CD4-positive, alpha-beta memory T cell (primary cell): ENCODE measurements around the gene GPR176. TPM values are rescaled to one million over a fixed set of nuclear protein-coding genes. Genes with fewer than 3 reads are reported as not detected.

Source experiments
- CTCF ChIA-PET: fragments of 350-600 bp; sonication (Branson Sonifier 250); formaldehyde crosslinking; loops from one replicate; lab custom pipeline; 2021; ENCODE audit warnings: inconsistent platforms; ENCODE audit not compliant: partially characterized antibody; lab: Charles Lee
- POLR2A ChIA-PET: fragments of 350-600 bp; sonication (Branson Sonifier 250); formaldehyde crosslinking; loops from one replicate; lab custom pipeline; 2021; ENCODE audit not compliant: partially characterized antibody; lab: Charles Lee
- DNase-seq, 5 donors: peaks; one replicate each; pipeline versions ENCODE4 v3.0.0 to v3.0.0-alpha.2; 2020 to 2022; ENCODE audit warnings: mixed read lengths in 1 of 5
- H3K27ac ChIP-seq: one replicate; pipeline ENCODE4 v1.7.0; 2013; ENCODE audit warnings: low read depth, low read length
- H3K27me3 ChIP-seq: 2 replicates; pipeline ENCODE4 v1.7.0; 2013; ENCODE audit warnings: mild to moderate bottlenecking, low read length, moderate library complexity; ENCODE audit not compliant: insufficient read depth
- H3K36me3 ChIP-seq: 2 replicates; pipeline ENCODE4 v1.7.0; 2013; ENCODE audit warnings: mild to moderate bottlenecking, low read length, moderate library complexity; ENCODE audit not compliant: insufficient read depth
- H3K4me1 ChIP-seq: 2 replicates; pipeline ENCODE4 v1.7.0; 2013; ENCODE audit warnings: mild to moderate bottlenecking, low read length, moderate library complexity; ENCODE audit not compliant: insufficient read depth
- H3K4me3 ChIP-seq, 2 donors: one replicate each; pipeline ENCODE4 v1.7.0; 2013; ENCODE audit warnings: low read length in 2 of 2, mild to moderate bottlenecking in 1 of 2
- H3K9me3 ChIP-seq, 2 donors: one replicate each; pipeline ENCODE4 v1.7.0; 2013; ENCODE audit warnings: low read length in 2 of 2, control low read depth in 1 of 2; ENCODE audit not compliant: control insufficient read depth in 1 of 2
- H3K27ac Mint-ChIP-seq, 7 donors: one replicate each; pipeline ENCODE4 v1.8.0; 2020 to 2021; ENCODE audit warnings: mixed read lengths in 7 of 7, mild to moderate bottlenecking in 6 of 7, inconsistent platforms in 3 of 7, moderate library complexity in 3 of 7
- H3K27me3 Mint-ChIP-seq, 2 donors: one replicate each; pipeline ENCODE4 v1.8.0; 2020 to 2021; ENCODE audit warnings: mixed read lengths in 2 of 2
- H3K36me3 Mint-ChIP-seq, 2 donors: one replicate each; pipeline ENCODE4 v1.8.0; 2020 to 2021; ENCODE audit warnings: mixed read lengths in 2 of 2, inconsistent platforms in 1 of 2, mild to moderate bottlenecking in 1 of 2
- H3K4me1 Mint-ChIP-seq, 4 donors: one replicate each; pipeline ENCODE4 v1.8.0; 2020 to 2021; ENCODE audit warnings: mixed read lengths in 4 of 4, mild to moderate bottlenecking in 1 of 4
- H3K4me3 Mint-ChIP-seq, 8 donors: one replicate each; pipeline ENCODE4 v1.8.0; 2020 to 2021; ENCODE audit warnings: mixed read lengths in 8 of 8, mild to moderate bottlenecking in 7 of 8, moderate library complexity in 6 of 8, inconsistent platforms in 3 of 8
- H3K9me3 Mint-ChIP-seq, 8 donors: one replicate each; pipeline ENCODE4 v1.8.0; 2020 to 2021; ENCODE audit warnings: mixed read lengths in 8 of 8, mild to moderate bottlenecking in 5 of 8, inconsistent platforms in 3 of 8, moderate library complexity in 1 of 8
- intact Hi-C: fragments of 100-400 bp; cut with micrococcal nuclease; formaldehyde crosslinking; loops from one replicate; pipeline ENCODE4 v1.15.1; 2023
- polyA plus RNA-seq, 2 donors: library from polyadenylated mRNA; unstranded; fragments of 300-500 nt; fragmentation: Illumina TruSeq; gene quantifications; one replicate each; pipeline ENCODE4 v1.2.3, GENCODE V29; 2021
- total RNA-seq, 2 experiments: library from RNA; stranded (reverse); gene quantifications; one replicate each; pipeline ENCODE4 v1.2.3, GENCODE V29; 2021

GPR176 gene
- not detected for total RNA-seq
- not detected for polyA plus RNA-seq

- ChIA-PET POLR2A (interaction anchor here (1.3 to 2.9 kb wide), 2 partner anchors 14 to 23 kb away, joined by 3 to 16 read pairs; partner anchors contain the start of gene EIF2AK4), CTCF (no interaction called here)
- DNase-seq: peak; percentile 17 to 41 (median 34)
- Mint-ChIP-seq H3K4me3 (peak within 1 kb of the TSS; percentile 84 to 92 (median 88)), H3K36me3 (peaks cover 0 to 3% of the 10 kb centered on the region in 2 donors), H3K27me3 (peaks cover 17 to 21% of the 10 kb centered on the region in 2 donors), H3K9me3 (no peaks in the 10 kb centered on the region), H3K27ac (peak within 1 kb of the TSS in 4 of 7 donors; percentile 38 to 85 (median 69)), H3K4me1 (peaks cover 5 to 22% (median 10%) of the 10 kb centered on the region in 4 donors)
- no peaks in the 10 kb centered on the region for H3K36me3 ChIP-seq
- H3K27me3 ChIP-seq: peaks cover 20% of the 10 kb centered on the region
- intact Hi-C loops: loop anchor here (5.0 kb wide), 1 partner anchor 242 kb away; the partner anchor contains the start of gene BUB1B
- H3K9me3 ChIP-seq: no peaks in the 10 kb centered on the region
- H3K4me1 ChIP-seq: peaks cover 19% of the 10 kb centered on the region
- H3K4me3 ChIP-seq: peak within 1 kb of the TSS; percentile 31 to 57
- H3K27ac ChIP-seq: no peak within 1 kb of the TSS
Measured at GRCh38 chr15:39919748-39920509, at the start of gene GPR176. Gene GPR176 (minus strand): TSS chr15:39920266. CDS start chr15:39920026, 240 bp downstream.

DNA sequence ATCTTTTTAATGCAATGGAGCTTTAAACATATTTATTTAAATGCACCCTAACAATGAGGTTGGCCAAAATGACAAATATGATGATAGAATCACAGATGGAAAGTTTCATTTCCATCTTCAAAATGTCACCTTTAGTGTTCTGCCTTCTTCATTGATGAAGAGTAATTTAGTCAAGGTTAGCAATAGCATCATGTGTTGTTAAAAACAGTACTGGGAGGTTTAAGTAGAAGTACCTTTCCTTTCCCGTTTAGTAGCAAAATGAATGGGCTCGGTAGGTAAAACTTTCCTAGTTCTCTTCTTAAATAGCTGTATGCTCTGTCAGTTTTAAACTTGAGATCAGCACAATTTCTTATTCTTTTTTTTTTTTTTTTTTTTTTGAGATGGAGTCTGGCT is 48.9 kb upstream of the GPR176 start:
- no peaks in the 10 kb centered on the region for H3K9me3 Mint-ChIP-seq
- no peaks in the 10 kb centered on the region for H3K9me3 ChIP-seq
- peaks cover 3% of the 10 kb centered on the region for H3K36me3 ChIP-seq
- H3K36me3 Mint-ChIP-seq: peaks cover 50 to 55% of the 10 kb centered on the region in 2 donors
- H3K27ac Mint-ChIP-seq: no peak overlapping the region
- no peak overlapping the region for H3K4me3 ChIP-seq
- no peaks in the 10 kb centered on the region for H3K27me3 ChIP-seq
- peaks cover 0 to 5% (median 2%) of the 10 kb centered on the region in 4 donors for H3K4me1 Mint-ChIP-seq
- ChIA-PET CTCF (no interaction called here), POLR2A (no interaction called here)
- no peak overlapping the region for H3K4me3 Mint-ChIP-seq
- DNase-seq: no peak
- no peak overlapping the region for H3K27ac ChIP-seq
- intact Hi-C loops: no loop called here
- no peaks in the 10 kb centered on the region for H3K27me3 Mint-ChIP-seq
- H3K4me1 ChIP-seq: peaks cover 4% of the 10 kb centered on the region

DNA sequence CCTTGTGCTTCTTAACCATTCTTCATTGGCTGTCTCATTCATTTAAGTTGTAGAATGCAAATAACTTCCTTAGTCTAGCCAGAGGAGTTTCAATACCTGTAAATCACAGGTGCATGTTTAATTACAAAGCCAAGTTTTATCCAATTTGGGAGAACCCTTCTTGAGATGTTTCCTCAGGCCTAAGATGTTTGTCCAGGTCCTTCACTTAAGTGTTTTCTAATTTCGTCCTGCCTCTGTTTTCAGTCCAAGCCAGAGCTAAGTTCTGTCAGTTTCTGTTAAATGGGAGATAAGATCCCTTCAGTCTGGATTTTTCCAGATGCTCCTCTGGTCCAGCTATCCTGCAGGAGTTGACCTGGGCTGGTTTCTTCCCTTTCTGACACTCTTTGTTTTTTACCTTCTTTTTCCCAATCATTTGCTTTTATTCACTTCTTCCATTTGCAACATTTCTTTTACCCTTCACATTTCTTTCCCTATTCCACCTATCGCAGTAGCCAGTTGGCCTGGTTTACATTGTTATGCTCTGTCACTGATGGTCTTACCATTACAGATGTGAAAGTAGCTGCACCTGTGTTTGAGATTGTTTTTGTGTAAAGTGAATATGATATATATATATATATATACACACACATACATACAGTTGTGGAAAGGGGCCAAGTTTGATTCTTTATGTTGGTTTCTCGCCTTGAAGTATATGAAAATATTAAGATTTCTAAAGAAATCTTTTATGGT is 48.4 kb upstream of the GPR176 start:
- Mint-ChIP-seq H3K27ac (no peak overlapping the region), H3K9me3 (no peaks in the 10 kb centered on the region), H3K36me3 (peaks cover 49 to 50% of the 10 kb centered on the region in 2 donors), H3K4me1 (peaks cover 0 to 5% (median 2%) of the 10 kb centered on the region in 4 donors), H3K27me3 (no peaks in the 10 kb centered on the region), H3K4me3 (no peak overlapping the region)
- Histone ChIP-seq H3K27ac (no peak overlapping the region), H3K4me3 (no peak overlapping the region), H3K36me3 (peaks cover 3% of the 10 kb centered on the region), H3K4me1 (peaks cover 4% of the 10 kb centered on the region), H3K27me3 (no peaks in the 10 kb centered on the region), H3K9me3 (no peaks in the 10 kb centered on the region)
- no peak for DNase-seq
- intact Hi-C loops: no loop called here
- CTCF ChIA-PET: no interaction called here
- POLR2A ChIA-PET: no interaction called here

DNA sequence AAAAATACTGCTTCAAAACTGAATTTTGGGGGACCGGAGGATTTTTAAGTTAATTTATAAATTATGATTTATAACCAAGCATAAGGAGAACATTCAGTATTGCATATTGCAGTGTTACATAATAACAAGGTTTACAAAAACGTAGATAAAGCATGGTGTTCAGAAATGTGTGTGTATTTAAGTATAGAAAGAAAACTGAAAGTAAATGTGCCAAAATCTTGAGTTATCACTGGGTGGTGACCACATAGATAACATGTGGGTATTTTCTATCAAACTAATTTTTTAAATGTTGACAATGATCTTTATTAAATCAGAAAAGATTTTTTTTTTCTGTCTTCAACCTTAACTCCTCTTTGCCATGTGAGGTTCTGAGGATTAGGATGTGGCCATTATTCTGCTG is 46.5 kb upstream of the GPR176 start:
- Mint-ChIP-seq H3K9me3 (no peaks in the 10 kb centered on the region), H3K4me1 (peaks cover 0 to 5% (median 2%) of the 10 kb centered on the region in 4 donors), H3K36me3 (peaks cover 45 to 50% of the 10 kb centered on the region in 2 donors), H3K4me3 (no peak overlapping the region), H3K27ac (no peak overlapping the region), H3K27me3 (no peaks in the 10 kb centered on the region)
- Histone ChIP-seq H3K27ac (no peak overlapping the region), H3K9me3 (no peaks in the 10 kb centered on the region), H3K4me1 (peaks cover 4% of the 10 kb centered on the region), H3K4me3 (no peak overlapping the region), H3K27me3 (no peaks in the 10 kb centered on the region), H3K36me3 (peaks cover 7% of the 10 kb centered on the region)
- POLR2A ChIA-PET: no interaction called here
- CTCF ChIA-PET: no interaction called here
- intact Hi-C loops: no loop called here
- no peak for DNase-seq

GRCh38 chr15:39963786-39964185 is 43.7 kb upstream of the GPR176 start:
- H3K27me3 Mint-ChIP-seq: no peaks in the 10 kb centered on the region
- no peak for DNase-seq
- H3K27ac Mint-ChIP-seq: no peak overlapping the region
- H3K9me3 Mint-ChIP-seq: no peaks in the 10 kb centered on the region
- H3K4me3 Mint-ChIP-seq: no peak overlapping the region
- CTCF ChIA-PET: interaction anchor here (1.4 kb wide), 1 partner anchor 83 kb away, joined by 4 read pairs; no protein-coding TSS in a partner anchor
- H3K36me3 Mint-ChIP-seq: peaks cover 37 to 44% of the 10 kb centered on the region in 2 donors
- H3K4me1 Mint-ChIP-seq: peaks cover 0 to 3% (median 2%) of the 10 kb centered on the region in 4 donors
- H3K27ac ChIP-seq: no peak overlapping the region
- POLR2A ChIA-PET: no interaction called here
- intact Hi-C loops: no loop called here
- no peak overlapping the region for H3K4me3 ChIP-seq
- H3K36me3 ChIP-seq: peaks cover 7% of the 10 kb centered on the region
- H3K4me1 ChIP-seq: peaks cover 4% of the 10 kb centered on the region
- H3K9me3 ChIP-seq: no peaks in the 10 kb centered on the region
- H3K27me3 ChIP-seq: no peaks in the 10 kb centered on the region

DNA sequence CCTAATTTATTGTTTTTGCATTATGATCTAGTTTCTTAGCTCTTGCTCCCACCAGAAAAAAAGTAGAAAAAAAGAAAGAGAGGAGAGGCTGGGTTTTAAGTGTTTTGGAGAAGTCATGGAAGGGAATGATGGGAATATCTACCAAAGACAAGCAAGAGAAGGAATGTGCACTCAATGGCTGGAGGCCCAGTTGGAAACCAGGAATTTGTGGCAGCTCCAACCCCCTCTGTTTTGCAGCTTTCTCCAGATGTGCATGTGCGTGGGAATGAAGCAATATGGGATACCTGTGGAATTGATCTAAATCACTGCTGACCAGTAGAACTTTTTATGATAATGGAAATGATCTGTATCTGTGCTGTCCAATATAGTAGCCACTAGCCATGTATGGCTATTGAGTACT is 41.0 kb upstream of the GPR176 start:
- CTCF ChIA-PET: no interaction called here

DNA sequence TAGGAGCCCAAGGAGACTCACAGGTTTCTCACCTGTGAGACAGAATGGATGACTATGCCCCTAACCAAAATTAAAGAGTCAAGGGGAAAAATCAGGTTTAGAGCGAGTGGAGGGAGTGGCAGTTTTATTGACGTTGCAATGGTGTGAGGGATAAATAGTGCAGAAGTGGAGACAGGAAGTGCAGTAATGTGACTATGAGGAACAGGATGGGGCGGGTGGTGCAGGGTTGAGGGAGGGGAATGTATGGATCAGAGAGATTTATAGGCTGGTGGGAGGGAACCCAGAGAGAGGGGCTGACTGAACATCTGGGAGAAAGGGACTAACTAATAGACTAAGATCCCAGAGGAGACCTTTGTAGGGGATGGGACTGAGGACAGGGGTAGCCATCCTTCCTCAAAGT is 40.3 kb upstream of the GPR176 start:
- ChIA-PET POLR2A (no interaction called here), CTCF (no interaction called here)
- Mint-ChIP-seq H3K36me3 (peaks cover 36 to 39% of the 10 kb centered on the region in 2 donors), H3K9me3 (no peaks in the 10 kb centered on the region), H3K4me3 (no peak overlapping the region), H3K4me1 (peaks cover 0 to 1% (median 0%) of the 10 kb centered on the region in 4 donors), H3K27ac (no peak overlapping the region), H3K27me3 (no peaks in the 10 kb centered on the region)
- no peak for DNase-seq
- intact Hi-C loops: no loop called here
- Histone ChIP-seq H3K27me3 (no peaks in the 10 kb centered on the region), H3K4me1 (no peaks in the 10 kb centered on the region), H3K27ac (no peak overlapping the region), H3K9me3 (no peaks in the 10 kb centered on the region), H3K36me3 (peaks cover 7% of the 10 kb centered on the region), H3K4me3 (no peak overlapping the region)

More for the DNA sequence above, 41.0 kb upstream of the GPR176 start:
- H3K27ac ChIP-seq: no peak overlapping the region
- H3K9me3 Mint-ChIP-seq: no peaks in the 10 kb centered on the region
- H3K4me1 ChIP-seq: no peaks in the 10 kb centered on the region
- H3K9me3 ChIP-seq: no peaks in the 10 kb centered on the region
- H3K4me3 Mint-ChIP-seq: no peak overlapping the region
- H3K27me3 Mint-ChIP-seq: no peaks in the 10 kb centered on the region
- no peaks in the 10 kb centered on the region for H3K27me3 ChIP-seq
- peaks cover 39 to 43% of the 10 kb centered on the region in 2 donors for H3K36me3 Mint-ChIP-seq
- POLR2A ChIA-PET: no interaction called here
- H3K36me3 ChIP-seq: peaks cover 7% of the 10 kb centered on the region
- DNase-seq: no peak
- intact Hi-C loops: no loop called here
- H3K27ac Mint-ChIP-seq: no peak overlapping the region
- H3K4me3 ChIP-seq: no peak overlapping the region
- peaks cover 0 to 1% (median 0%) of the 10 kb centered on the region in 4 donors for H3K4me1 Mint-ChIP-seq
